ENCODE data around the gene ASTN1. TPM values are rescaled to one million over a fixed set of nuclear protein-coding genes. Genes with fewer than 3 reads are reported as not detected.

The ASTN1 gene
- total and polyA plus RNA-seq, 2 of the 4 experiments (the other 2 are of a cell fraction) = under 0.01 to 0.07 TPM

GRCh38 chr1:177208920-177209319, 44.4 kb upstream of the ASTN1 start:
- Histone ChIP-seq H3K23ac (ENCODE audit: low read depth, low read length) (peak overlapping the region; percentile 34; the same call in 1 of the 2 replicates), H3K79me1 (ENCODE audit: low read depth in 1 of 2, low read length in 2 of 2) (no peaks in the 10 kb centered on the region), H3K9me3 (ENCODE audit: control insufficient read depth, insufficient read depth, low read length) (no peaks in the 10 kb centered on the region), H3K56ac (ENCODE audit: extremely low read depth, insufficient read depth, low read length) (no peak overlapping the region), H2AK9ac (replicated peaks; ENCODE audit: low read depth, low read length, poor library complexity) (peak overlapping the region; percentile 80), H2BK20ac (ENCODE audit: low read depth, low read length) (peak overlapping the region; percentile 91), H4K91ac (ENCODE audit: insufficient read depth, low read depth, low read length) (peak overlapping the region; percentile 64), H2AK5ac (ENCODE audit: low read depth, low read length) (peak overlapping the region; percentile 93), H3K4me2 (ENCODE audit: low read depth, low read length) (peak overlapping the region; percentile 16; the same call in 1 of the 2 replicates), H3K9me1 (ENCODE audit: insufficient read depth, low read length) (peaks cover 5% of the 10 kb centered on the region), H4K8ac (ENCODE audit: low read depth in 2 of 2, low read length in 2 of 2) (peak overlapping the region in 1 of 2 experiments; percentile 54; a peak in 2 of 4 replicates), H2AFZ (replicated peaks; ENCODE audit: low read length, poor library complexity) (peak overlapping the region; percentile 72), H3K4me1 (ENCODE audit: control insufficient read depth, insufficient read depth, low read length) (peaks cover 6% of the 10 kb centered on the region), H3K18ac (ENCODE audit: low read depth, low read length) (peak overlapping the region; percentile 44), H3K27me3 (ENCODE audit: control insufficient read depth, insufficient read depth, low read length) (no peaks in the 10 kb centered on the region), H3K4ac (ENCODE audit: low read depth, low read length) (peak overlapping the region; percentile 85), H3K36me3 (ENCODE audit: control insufficient read depth, insufficient read depth, low read length) (no peaks in the 10 kb centered on the region), H4K5ac (ENCODE audit: low read depth, low read length) (peak overlapping the region; percentile 17; the same call in 1 of the 2 replicates), H2BK15ac (ENCODE audit: low read depth, low read length) (peak overlapping the region; percentile 84; the same call in 2 of the 3 replicates), H3K14ac (replicated peaks; ENCODE audit: low read depth, low read length) (peak overlapping the region; percentile 76), H3K27ac (ENCODE audit: insufficient read depth, low read length) (peak overlapping the region; percentile 60; the same call in 1 of the 2 replicates), H4K20me1 (ENCODE audit: insufficient read depth, low read length) (no peaks in the 10 kb centered on the region), H3K9ac (ENCODE audit: low read depth, low read length) (no peak overlapping the region), H2BK120ac (ENCODE audit: low read depth, low read length) (peak overlapping the region; percentile 90), H2BK5ac (ENCODE audit: low read depth, low read length, poor library complexity, severe bottlenecking) (peak overlapping the region; percentile 55), H3K4me3 (ENCODE audit: insufficient read depth, low read depth, low read length) (no peak overlapping the region)
- no CpG with 5 or more reads among the region's 4 CpGs for WGBS, 2 experiments (ENCODE audit: extremely low coverage in 2 of 2, insufficient read length in 1 of 2)
- ATAC-seq (ENCODE audit: low read depth) (peak; percentile 6; the same call in 1 of the 2 replicates), DNase-seq (no peak)
- dilution Hi-C loops (cut with HindIII; ENCODE audit: low sequenced_read_pairs, unreplicated experiment) = no loop called here
- intact Hi-C loops (cut with micrococcal nuclease) = loop anchor here (5.0 kb wide), 2 partner anchors 48 to 718 kb away; no protein-coding TSS in a partner anchor
- POLR2A ChIA-PET (ENCODE audit: unreplicated experiment) = no interaction called here
- no TSS peak for BruUV-seq (replicated peaks)
- in situ Hi-C loops (cut with MboI; ENCODE audit: low sequenced_read_pairs) = no loop called here
- CTCF ChIA-PET = interaction anchor here (0.6 to 1.1 kb wide), 7 partner anchors 27 to 832 kb away, joined by 3 to 4 read pairs (median 3); no protein-coding TSS in a partner anchor
- TF ChIP-seq BHLHE40 (IDR thresholded peaks at IDR 0.05; ENCODE audit: low read depth, low read length) = no peak
- TF ChIP-seq MAZ (IDR thresholded peaks at IDR 0.05; ENCODE audit: borderline replicate concordance, low read depth, low read length) = no peak
- no peak for TF ChIP-seq FOS (IDR thresholded peaks at IDR 0.05; ENCODE audit: low read depth, low read length)
- TF ChIP-seq CHD1 (IDR thresholded peaks at IDR 0.05; ENCODE audit: low read depth, low read length) = no peak
- no peak for TF ChIP-seq NFE2L2 (IDR thresholded peaks at IDR 0.05; ENCODE audit: low read depth, low read length)
- TF ChIP-seq CEBPB (IDR thresholded peaks at IDR 0.05; ENCODE audit: low read depth, low read length) = peak; percentile 27; the same call in 1 of the 2 replicates

Measured in IMR-90 (cell line).